ENCODE measurements around the gene COL24A1. TPM values are rescaled to one million over a fixed set of nuclear protein-coding genes. Genes with fewer than 3 reads are reported as not detected.
"Not testable (repeated sequence)": the region's sequence is repeated elsewhere in the genome, so short reads cannot be mapped to it uniquely, and the experiment has no call there.

Gene COL24A1
- polyA plus RNA-seq, 3 donors, result 1.8 to 2.3 (median 1.8) TPM

- DNase-seq, result no peak
Measured at GRCh38 chr1:86153836-86154235, 2.7 kb downstream of the COL24A1 start.

GRCh38 chr1:86152887-86153286, 3.7 kb downstream of the COL24A1 start:
- DNase-seq, result no peak

DNA sequence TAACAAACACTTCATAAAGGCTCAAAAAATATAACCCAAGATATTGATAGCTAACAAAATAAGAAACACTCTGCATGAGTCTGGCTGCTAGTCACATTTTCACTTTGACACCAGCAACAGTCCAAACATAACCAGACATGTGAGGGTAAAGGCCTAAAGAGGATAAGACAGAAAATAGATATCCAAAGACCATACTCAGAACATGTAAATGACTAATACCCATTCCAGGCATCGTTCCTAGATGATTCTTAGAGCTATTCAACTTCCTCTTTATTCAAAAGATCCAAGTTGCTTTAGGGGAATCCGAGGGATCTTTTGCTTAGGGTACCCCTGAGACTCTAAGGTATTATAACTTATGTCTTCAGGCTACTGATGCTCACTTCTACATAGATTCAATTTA, 5.1 kb downstream of the COL24A1 start:
- no peak for DNase-seq

DNA sequence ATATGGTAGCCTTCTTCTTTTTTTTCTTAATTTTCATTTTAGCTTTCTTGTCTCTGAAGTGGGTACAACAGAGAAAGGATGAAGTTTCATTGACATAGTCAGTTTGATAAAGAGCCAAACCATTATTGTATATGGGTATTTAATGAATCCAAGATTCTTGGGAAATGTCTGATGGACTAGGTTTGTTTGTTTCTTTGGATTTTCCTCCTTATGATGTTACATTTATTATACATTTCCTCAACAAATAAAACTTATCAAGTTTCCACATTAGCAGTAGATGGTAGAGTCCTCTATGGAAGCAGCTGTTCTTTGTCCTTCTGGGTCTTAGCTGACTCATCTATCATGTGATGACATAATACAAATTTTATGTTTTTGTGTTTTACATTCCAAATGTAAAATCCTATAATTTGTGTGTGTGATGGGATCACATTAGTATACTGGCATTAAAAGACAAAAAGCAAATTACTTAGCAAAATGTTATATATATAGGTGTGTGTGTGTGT, 6.0 kb downstream of the COL24A1 start:
- DNase-seq, result no peak

- DNase-seq, result no peak
Measured at GRCh38 chr1:86149591-86149990, 7.0 kb downstream of the COL24A1 start.

GRCh38 chr1:86147755-86148154, 8.8 kb downstream of the COL24A1 start:
- no peak for DNase-seq

- no peak for DNase-seq
Measured at GRCh38 chr1:86146566-86146965, 10.0 kb downstream of the COL24A1 start.

DNA sequence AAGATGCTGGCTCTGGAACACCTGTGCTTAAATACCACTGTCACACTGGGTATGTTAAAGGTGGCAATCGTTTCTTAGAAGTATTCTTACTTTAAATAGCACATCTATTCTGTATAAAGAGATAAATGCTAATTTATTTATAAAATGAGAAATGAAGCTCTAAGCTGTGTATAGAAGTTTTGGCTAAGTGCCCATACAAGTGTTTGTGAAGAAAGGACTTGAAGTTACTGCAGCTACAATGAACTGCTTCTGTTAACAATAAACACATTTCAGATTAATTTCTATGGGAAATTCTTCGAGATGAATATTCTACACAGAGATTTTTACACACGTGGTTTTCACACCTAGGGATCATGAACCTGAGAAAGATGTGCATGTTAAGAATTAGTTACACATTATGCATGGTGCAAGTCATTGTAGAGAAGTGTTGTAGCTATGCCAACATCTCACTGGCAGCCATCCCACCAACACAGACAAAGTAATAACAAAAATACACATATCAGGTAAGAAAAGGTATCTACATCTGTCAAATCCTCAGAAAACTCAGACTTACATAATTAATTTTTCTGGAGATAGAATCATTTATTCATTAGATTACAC, 16.2 kb downstream of the COL24A1 start:
- DNase-seq, result no peak

DNA sequence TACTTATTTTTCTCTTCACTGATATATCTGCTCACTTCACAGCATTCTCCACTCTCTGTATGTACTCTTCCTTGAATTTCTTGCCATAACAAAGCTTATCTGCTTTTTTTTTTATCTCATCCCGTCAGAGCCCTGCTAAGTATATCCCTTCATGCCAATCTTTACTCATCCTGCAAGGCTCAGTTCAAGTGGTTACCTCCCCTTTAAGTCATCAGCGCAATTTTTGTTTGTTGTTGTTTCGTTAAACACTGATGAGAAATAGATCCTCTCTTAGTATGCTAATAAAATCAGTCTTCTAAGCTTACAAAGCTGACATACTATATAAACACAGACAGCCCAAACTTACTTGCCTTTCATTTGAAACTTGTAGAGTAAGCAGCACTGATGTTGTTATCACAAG, 17.8 kb downstream of the COL24A1 start:
- no peak for DNase-seq

- no peak for DNase-seq
Measured at GRCh38 chr1:86137436-86137835, 19.1 kb downstream of the COL24A1 start.

- no peak for DNase-seq
Measured at GRCh38 chr1:86119214-86119764, 37.3 kb downstream of the COL24A1 start.

DNA sequence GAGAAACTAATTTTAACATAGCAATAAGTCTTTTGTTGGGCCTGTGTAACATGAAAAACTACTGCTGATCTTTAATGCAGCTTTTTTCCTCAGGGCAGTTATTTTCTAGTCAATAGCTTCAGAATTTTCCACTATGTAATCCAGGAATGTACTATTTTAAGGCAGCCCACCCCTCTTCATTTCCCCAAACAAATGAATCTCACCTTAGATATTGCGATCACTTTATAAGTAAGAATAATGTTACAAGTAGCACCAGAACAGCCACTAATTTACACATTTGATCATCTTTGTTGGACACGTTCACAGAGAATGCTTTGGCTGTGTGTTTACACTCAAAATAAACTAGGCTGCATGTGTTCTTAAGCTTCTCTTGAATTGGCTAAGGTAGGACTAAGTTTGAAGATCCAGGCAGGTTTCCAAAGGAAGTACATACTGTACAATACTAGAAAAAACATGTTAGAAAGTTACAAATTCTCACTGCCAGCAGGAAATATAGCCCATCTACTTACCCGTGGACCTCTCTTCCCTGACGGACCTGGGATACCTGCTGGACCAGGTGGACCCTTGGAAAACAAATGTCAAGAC, 41.7 kb downstream of the COL24A1 start:
- no peak for DNase-seq

DNA sequence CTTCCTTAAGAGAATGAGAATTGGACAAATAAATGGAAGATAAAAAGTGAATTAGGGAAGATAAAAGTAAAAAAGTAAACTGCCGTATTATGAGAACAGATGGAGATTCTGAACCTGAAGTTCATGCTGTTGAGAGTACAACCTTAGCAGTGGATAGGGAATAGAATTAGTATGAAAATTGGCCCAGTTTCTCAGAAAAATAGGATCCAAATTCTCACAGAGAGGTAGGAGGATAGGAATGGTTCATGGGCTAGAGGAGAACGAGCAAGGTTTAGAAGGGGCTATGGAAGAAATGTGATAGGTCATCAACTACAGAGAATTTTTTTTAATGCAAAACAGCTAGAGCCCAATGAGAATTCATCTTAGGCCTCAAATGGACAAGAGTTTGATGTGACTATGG, 42.3 kb downstream of the COL24A1 start:
- DNase-seq, result no peak

DNA sequence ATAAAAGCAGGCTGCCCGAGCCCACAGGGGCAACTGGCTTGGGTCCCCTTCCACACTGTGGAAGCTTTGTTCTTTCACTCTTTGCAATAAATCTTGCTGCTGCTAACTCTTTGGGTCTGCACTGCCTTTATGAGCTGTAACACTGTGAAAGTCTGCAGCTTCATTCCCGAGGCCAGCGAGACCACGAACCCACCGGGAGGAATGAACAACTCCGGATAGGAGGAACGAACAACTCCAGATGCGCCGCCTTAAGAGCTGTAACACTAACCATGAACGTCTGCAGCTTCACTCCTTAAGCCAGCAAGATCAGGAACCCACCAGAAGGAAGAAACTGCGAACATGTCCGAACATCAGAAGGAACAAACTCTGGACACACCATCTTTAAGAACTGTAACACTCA, 45.0 kb downstream of the COL24A1 start:
- not testable (repeated sequence) for DNase-seq

- DNase-seq, result no peak
Measured at GRCh38 chr1:86110451-86111129, 46.0 kb downstream of the COL24A1 start.

GRCh38 chr1:86105533-86105866, 51.1 kb downstream of the COL24A1 start:
- DNase-seq, result no peak

GRCh38 chr1:86104606-86105532, 51.7 kb downstream of the COL24A1 start:
- peak; percentile 16 for DNase-seq

- DNase-seq, result no peak
Measured at GRCh38 chr1:86101616-86102015, 55.0 kb downstream of the COL24A1 start.

GRCh38 chr1:86100401-86100800, 56.2 kb downstream of the COL24A1 start:
- no peak for DNase-seq

DNA sequence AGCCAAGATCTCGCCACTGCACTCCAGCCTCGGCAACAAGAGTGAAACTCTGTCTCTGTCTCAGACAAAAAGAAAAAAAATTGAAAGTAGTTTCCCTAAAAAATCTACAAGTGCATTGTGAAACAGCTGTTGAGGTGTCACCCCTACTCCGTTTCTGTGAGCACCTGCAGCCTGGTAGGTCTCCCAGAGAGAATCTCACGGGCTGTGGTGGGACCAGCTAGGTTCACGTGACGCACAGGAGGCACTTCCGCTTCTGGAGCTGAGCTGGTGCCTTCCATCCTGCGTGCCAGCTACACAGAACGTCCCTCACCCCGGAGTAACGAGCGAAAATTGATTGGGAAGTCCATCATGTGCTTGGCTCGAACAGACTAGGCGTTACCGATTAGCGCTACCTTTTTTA, 66.8 kb downstream of the COL24A1 start:
- no peak for DNase-seq

- no peak for DNase-seq
Measured at GRCh38 chr1:86085741-86086409, 70.7 kb downstream of the COL24A1 start.

GRCh38 chr1:86084998-86085397, 71.6 kb downstream of the COL24A1 start:
- DNase-seq, result no peak
